Measurements from ENCODE around the gene MNX1. TPM values are rescaled to one million over a fixed set of nuclear protein-coding genes. Genes with fewer than 3 reads are reported as not detected.

Gene MNX1
- total and polyA plus RNA-seq, 9 of the 15 experiments (the other 6 are each of a cell fraction or from before 2014, with no cell fraction given) = 0.15 to 8.0 (median 1.4) TPM

- no peak for TF ChIP-seq HNRNPUL1 (IDR thresholded peaks at IDR 0.05; ENCODE audit: low read length)
These were observed 44.1 kb downstream of the MNX1 start (continued) for GRCh38 chr7:156966387-156966786.

DNA sequence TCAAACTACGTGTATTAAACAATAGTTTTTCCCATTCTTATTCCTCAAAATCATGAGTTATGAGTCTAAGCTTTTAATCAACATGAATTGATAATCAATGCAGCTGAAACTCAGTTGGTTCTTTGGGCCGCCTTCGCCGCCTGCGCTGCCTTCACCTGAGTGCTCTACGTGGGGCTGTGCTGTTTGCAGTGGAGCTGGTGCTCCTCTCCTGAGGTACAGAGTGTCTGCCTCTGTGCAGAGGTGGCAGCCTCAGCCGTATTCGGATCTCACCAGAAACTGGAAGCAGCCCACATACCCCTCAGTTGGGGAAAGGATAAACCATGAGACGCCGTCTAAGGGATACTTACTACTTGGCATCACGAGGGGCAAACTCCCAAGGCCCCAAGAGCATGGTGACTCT lies 45.5 kb downstream of the MNX1 start:
- BruUV-seq (replicated peaks) = no TSS peak
- no peaks in the 10 kb centered on the region for H3K4me1 ChIP-seq (replicated peaks in 1 of 2; ENCODE audit: control insufficient read depth in 2 of 2, insufficient read depth in 2 of 2, low read length in 2 of 2)
- peaks cover 98% of the 10 kb centered on the region for H3K36me3 ChIP-seq (ENCODE audit: control insufficient read depth, insufficient read depth, low read length)
- peaks cover 4% of the 10 kb centered on the region; the same call in 1 of the 3 replicates for H3K79me2 ChIP-seq (ENCODE audit: control insufficient read depth, insufficient read depth, low read length)
- H4K20me1 ChIP-seq (replicated peaks; ENCODE audit: control insufficient read depth, insufficient read depth, low read length) = peaks cover 6% of the 10 kb centered on the region; the same call in 1 of the 2 replicates
- ATAC-seq = no peak
- no peak overlapping the region for H3K27ac ChIP-seq (ENCODE audit: extremely low read depth, low read depth, low read length)
- no peaks in the 10 kb centered on the region for H3K9me1 ChIP-seq (ENCODE audit: control insufficient read depth, insufficient read depth, low read length)
- no peak for FAIRE-seq
- no peak overlapping the region for H3K9ac ChIP-seq (ENCODE audit: insufficient read depth in 1 of 2, low read depth in 2 of 2, low read length in 2 of 2)
- DNase-seq (ENCODE audit: extremely low read depth in 1 of 4, low spot score in 3 of 4) = no peak
- H3K4me2 ChIP-seq (ENCODE audit: insufficient read depth, low read length) = no peak overlapping the region
- POLR2A ChIA-PET = interaction anchor here (0.6 to 2.1 kb wide), 2 partner anchors 14 to 130 kb away, joined by 3 to 10 read pairs; partner anchors contain the start of gene NOM1
- no peak overlapping the region for H3K4me3 ChIP-seq
- CTCF ChIA-PET (ENCODE audit: low intra/inter-chr PET ratio) = no interaction called here
- in situ Hi-C loops (cut with MboI) = no loop called here
- H3K9me3 ChIP-seq (replicated peaks; ENCODE audit: control insufficient read depth, insufficient read depth, low read depth, low read length) = no peaks in the 10 kb centered on the region
- no peak overlapping the region for H2AFZ ChIP-seq (ENCODE audit: low read depth, low read length)
- TF ChIP-seq POLR2A (conservative IDR thresholded peaks at IDR 0.05) (0 out of 2 replicates have a peak, but pooled peaks have one; percentile 4), DDX20 (tag; IDR thresholded peaks at IDR 0.05; ENCODE audit: low read depth) (no peak)
- no peaks in the 10 kb centered on the region for H3K27me3 ChIP-seq (ENCODE audit: control insufficient read depth in 2 of 2, insufficient read depth in 2 of 2, low read length in 2 of 2)
- 91% methylated on average over 11 of the region's 11 CpGs for WGBS (ENCODE audit: insufficient coverage, low coverage, missing lambda C conversion rate)
- intact Hi-C loops (cut with micrococcal nuclease) = no loop called here

DNA sequence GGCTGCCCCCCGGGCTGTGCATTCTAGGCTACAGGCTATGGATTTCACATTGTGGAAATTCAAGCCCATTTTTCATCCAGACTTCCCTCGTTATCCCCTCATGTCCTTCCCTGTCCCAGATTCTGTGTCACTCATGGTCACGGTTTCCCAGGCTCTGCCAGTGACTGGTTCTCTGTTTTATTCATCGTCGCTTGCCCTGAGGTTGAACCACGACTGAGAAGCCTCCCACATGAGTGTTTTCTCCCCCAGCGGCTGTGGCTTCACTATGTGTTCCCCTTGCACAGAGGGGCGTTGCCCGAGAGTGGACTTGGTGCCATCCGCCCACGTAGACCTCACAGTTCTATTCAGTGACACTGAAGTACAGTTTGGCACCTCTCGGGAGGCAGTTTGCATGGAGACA lies 47.0 kb downstream of the MNX1 start:
- ChIA-PET POLR2A (interaction anchor here (0.6 to 2.1 kb wide), 2 partner anchors 13 to 237 kb away, joined by 3 to 10 read pairs; partner anchors contain the start of gene NOM1), CTCF (ENCODE audit: low intra/inter-chr PET ratio) (no interaction called here)
- Histone ChIP-seq H3K27ac (ENCODE audit: extremely low read depth, low read depth, low read length) (no peak overlapping the region), H4K20me1 (replicated peaks; ENCODE audit: control insufficient read depth, insufficient read depth, low read length) (peaks cover 6% of the 10 kb centered on the region; the same call in 1 of the 2 replicates), H3K9me1 (ENCODE audit: control insufficient read depth, insufficient read depth, low read length) (no peaks in the 10 kb centered on the region), H3K27me3 (ENCODE audit: control insufficient read depth in 2 of 2, insufficient read depth in 2 of 2, low read length in 2 of 2) (no peaks in the 10 kb centered on the region), H3K4me1 (replicated peaks in 1 of 2; ENCODE audit: control insufficient read depth in 2 of 2, insufficient read depth in 2 of 2, low read length in 2 of 2) (no peaks in the 10 kb centered on the region), H3K4me2 (ENCODE audit: insufficient read depth, low read length) (no peak overlapping the region), H3K9ac (ENCODE audit: insufficient read depth in 1 of 2, low read depth in 2 of 2, low read length in 2 of 2) (no peak overlapping the region), H3K36me3 (ENCODE audit: control insufficient read depth, insufficient read depth, low read length) (peaks cover 96% of the 10 kb centered on the region), H3K79me2 (ENCODE audit: control insufficient read depth, insufficient read depth, low read length) (peaks cover 8% of the 10 kb centered on the region; the same call in 1 of the 3 replicates), H3K9me3 (replicated peaks; ENCODE audit: control insufficient read depth, insufficient read depth, low read depth, low read length) (no peaks in the 10 kb centered on the region), H3K4me3 (no peak overlapping the region), H2AFZ (ENCODE audit: low read depth, low read length) (no peak overlapping the region)
- FAIRE-seq (no peak), DNase-seq (ENCODE audit: extremely low read depth in 1 of 4, low spot score in 3 of 4) (no peak), ATAC-seq (no peak)
- intact Hi-C loops (cut with micrococcal nuclease) = no loop called here
- no TSS peak for BruUV-seq (replicated peaks)
- 92% methylated on average over 12 of the region's 12 CpGs for WGBS (ENCODE audit: insufficient coverage, low coverage, missing lambda C conversion rate)
- in situ Hi-C loops (cut with MboI) = no loop called here
- TF ChIP-seq PHTF2 (CRISPR knock-in tag; IDR thresholded peaks at IDR 0.05) (no peak), SMAD2 (IDR thresholded peaks at IDR 0.05; ENCODE audit: low read depth, low read length) (no peak), NONO (IDR thresholded peaks at IDR 0.05; ENCODE audit: low read depth in 2 of 2, low read length in 1 of 2) (no peak), EGR1 (conservative IDR thresholded peaks at IDR 0.05) (no peak), SUPT5H (IDR thresholded peaks at IDR 0.05) (no peak), TRIM28 (IDR thresholded peaks at IDR 0.05) (no peak), FOXA3 (CRISPR knock-in tag; conservative IDR thresholded peaks at IDR 0.05 in 1 of 2, IDR thresholded peaks at IDR 0.05 in 1 of 2) (no peak)
- TF ChIP-seq, protein P1, sequence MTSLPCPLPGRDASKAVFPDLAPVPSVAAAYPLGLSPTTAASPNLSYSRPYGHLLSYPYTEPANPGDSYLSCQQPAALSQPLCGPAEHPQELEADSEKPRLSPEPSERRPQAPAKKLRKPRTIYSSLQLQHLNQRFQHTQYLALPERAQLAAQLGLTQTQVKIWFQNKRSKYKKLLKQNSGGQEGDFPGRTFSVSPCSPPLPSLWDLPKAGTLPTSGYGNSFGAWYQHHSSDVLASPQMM (CRISPR knock-in tag; IDR thresholded peaks at IDR 0.05) = no peak
- TF ChIP-seq, protein P2, sequence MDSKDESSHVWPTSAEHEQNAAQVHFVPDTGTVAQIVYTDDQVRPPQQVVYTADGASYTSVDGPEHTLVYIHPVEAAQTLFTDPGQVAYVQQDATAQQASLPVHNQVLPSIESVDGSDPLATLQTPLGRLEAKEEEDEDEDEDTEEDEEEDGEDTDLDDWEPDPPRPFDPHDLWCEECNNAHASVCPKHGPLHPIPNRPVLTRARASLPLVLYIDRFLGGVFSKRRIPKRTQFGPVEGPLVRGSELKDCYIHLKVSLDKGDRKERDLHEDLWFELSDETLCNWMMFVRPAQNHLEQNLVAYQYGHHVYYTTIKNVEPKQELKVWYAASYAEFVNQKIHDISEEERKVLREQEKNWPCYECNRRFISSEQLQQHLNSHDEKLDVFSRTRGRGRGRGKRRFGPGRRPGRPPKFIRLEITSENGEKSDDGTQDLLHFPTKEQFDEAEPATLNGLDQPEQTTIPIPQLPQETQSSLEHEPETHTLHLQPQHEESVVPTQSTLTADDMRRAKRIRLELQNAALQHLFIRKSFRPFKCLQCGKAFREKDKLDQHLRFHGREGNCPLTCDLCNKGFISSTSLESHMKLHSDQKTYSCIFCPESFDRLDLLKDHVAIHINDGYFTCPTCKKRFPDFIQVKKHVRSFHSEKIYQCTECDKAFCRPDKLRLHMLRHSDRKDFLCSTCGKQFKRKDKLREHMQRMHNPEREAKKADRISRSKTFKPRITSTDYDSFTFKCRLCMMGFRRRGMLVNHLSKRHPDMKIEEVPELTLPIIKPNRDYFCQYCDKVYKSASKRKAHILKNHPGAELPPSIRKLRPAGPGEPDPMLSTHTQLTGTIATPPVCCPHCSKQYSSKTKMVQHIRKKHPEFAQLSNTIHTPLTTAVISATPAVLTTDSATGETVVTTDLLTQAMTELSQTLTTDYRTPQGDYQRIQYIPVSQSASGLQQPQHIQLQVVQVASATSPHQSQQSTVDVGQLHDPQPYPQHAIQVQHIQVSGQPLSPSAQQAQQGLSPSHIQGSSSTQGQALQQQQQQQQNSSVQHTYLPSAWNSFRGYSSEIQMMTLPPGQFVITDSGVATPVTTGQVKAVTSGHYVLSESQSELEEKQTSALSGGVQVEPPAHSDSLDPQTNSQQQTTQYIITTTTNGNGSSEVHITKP (IDR thresholded peaks at IDR 0.05; ENCODE audit: partially characterized antibody) = no peak
